Prostate gland (tissue), 2 donors: ENCODE results near the gene DSCAML1. TPM values are rescaled to one million over a fixed set of nuclear protein-coding genes. Genes with fewer than 3 reads are reported as not detected.

Experiments used
- DNase-seq: peaks from one replicate; pipeline ENCODE4 v3.0.0-alpha.2; 2019; ENCODE audit warnings: low spot score
- H3K27ac ChIP-seq, 2 donors: fragments of 200-600 bp; sonication (generic); 2 replicates each; pipeline ENCODE4 v1.5.1; 2017 to 2019
- H3K27me3 ChIP-seq: fragments of 200-600 bp; sonication (generic); replicated peaks from 2 replicates; pipeline ENCODE4 v1.5.1; 2019; ENCODE audit not compliant: insufficient read depth
- H3K36me3 ChIP-seq, 2 donors: fragments of 200-600 bp; sonication (generic); 1 replicate in 1 of 2; 2 replicates in 1 of 2; pipeline versions ENCODE4 v1.5.1 to v1.8.1; 2017 to 2019
- H3K4me1 ChIP-seq: fragments of 200-600 bp; sonication (generic); replicated peaks from 2 replicates; pipeline ENCODE4 v1.5.1; 2019
- H3K4me3 ChIP-seq, 2 donors: fragments of 200-600 bp; sonication (generic); 2 replicates each; pipeline ENCODE4 v1.5.1; 2017 to 2019
- H3K9me3 ChIP-seq: fragments of 200-600 bp; sonication (generic); 2 replicates; pipeline ENCODE4 v1.5.1; 2017
- POLR2A ChIP-seq: fragments of 450-650 bp; IDR thresholded peaks from one replicate; pipeline ENCODE4 v1.6.1; 2016; ENCODE audit warnings: antibody characterized with exemption, mild to moderate bottlenecking
- POLR2AphosphoS5 ChIP-seq: sonication (generic); formaldehyde crosslinking; IDR thresholded peaks from one replicate; pipeline ENCODE4 v1.6.1; 2017; ENCODE audit warnings: antibody characterized with exemption
- WGBS: methylation state at CpG from one replicate; pipeline ENCODE4 v1.1.5; 2018; 5-methylcytosine and 5-hydroxymethylcytosine counted together
- intact Hi-C: fragments of 100-400 bp; cut with DNase I; formaldehyde crosslinking; loops from one replicate; pipeline ENCODE4 v1.14.2; 2022
- total RNA-seq, 2 donors: library from RNA; depleted of rRNA; stranded (reverse); fragments of >200 nt; gene quantifications; one replicate each; pipeline ENCODE4 v1.1.0, GENCODE V29; 2016
- TF ChIP-seq, protein P1 (sequence below), 4 experiments: fragments of 200-600 bp in 2 of 4; fragments of 450-650 bp in 2 of 4; sonication (generic) in 2 of 4; IDR thresholded peaks; 1 replicate in 3 of 4; 2 replicates in 1 of 4; pipeline ENCODE4 v1.5.1; 2016 to 2019; ENCODE audit warnings: antibody characterized with exemption in 4 of 4, mild to moderate bottlenecking in 2 of 4, moderate library complexity in 2 of 4

DSCAML1 gene
- total RNA-seq, 2 donors from 2014 or later = 0.14 to 2.8 TPM

DNA sequence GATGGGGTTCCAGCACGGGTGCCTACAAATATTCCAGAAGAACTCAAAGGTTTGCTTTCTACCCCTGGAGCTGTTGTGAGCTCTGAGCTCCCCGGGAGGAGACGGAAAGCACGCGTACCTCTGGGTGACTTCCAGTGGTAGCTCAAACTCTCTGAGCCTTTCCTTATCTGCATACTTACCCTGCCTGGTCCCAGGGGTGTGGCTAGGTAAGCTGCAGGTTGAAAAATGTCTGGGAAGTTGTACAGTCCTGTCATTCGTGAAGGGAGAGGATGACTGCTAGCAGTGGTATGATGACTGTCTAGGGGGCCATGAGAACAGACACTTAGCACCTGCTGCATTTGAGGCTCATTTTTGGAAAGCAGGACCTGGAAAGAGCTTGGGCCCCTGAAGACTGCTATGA, 111.5 kb downstream of the DSCAML1 start:
- TF ChIP-seq POLR2AphosphoS5 (no peak), POLR2A (no peak)
- TF ChIP-seq, protein P1, sequence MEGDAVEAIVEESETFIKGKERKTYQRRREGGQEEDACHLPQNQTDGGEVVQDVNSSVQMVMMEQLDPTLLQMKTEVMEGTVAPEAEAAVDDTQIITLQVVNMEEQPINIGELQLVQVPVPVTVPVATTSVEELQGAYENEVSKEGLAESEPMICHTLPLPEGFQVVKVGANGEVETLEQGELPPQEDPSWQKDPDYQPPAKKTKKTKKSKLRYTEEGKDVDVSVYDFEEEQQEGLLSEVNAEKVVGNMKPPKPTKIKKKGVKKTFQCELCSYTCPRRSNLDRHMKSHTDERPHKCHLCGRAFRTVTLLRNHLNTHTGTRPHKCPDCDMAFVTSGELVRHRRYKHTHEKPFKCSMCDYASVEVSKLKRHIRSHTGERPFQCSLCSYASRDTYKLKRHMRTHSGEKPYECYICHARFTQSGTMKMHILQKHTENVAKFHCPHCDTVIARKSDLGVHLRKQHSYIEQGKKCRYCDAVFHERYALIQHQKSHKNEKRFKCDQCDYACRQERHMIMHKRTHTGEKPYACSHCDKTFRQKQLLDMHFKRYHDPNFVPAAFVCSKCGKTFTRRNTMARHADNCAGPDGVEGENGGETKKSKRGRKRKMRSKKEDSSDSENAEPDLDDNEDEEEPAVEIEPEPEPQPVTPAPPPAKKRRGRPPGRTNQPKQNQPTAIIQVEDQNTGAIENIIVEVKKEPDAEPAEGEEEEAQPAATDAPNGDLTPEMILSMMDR (IDR thresholded peaks at IDR 0.05) = no peak
- intact Hi-C loops = no loop called here

DNA sequence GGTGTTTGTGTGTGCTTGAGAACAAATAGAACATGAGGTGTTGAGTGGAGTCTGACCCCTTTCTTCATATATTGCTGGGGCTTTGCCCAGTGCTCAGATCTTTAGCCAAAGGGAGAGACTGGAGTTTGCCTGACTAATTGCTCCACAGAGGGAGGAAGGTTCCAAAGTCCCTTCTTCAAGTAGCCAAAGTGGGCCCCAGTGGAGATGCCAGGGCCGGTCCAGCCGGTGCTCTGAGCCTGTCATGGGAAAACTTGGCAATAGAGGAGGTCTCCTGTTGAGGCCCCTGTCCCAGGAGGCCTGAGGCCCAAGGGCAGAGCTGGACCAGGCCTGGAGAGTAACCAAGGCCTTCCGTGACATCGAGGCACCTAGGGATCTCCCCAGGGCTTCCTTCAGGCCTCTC, 112.3 kb downstream of the DSCAML1 start:
- WGBS = 70% methylated on average over 4 of the region's 4 CpGs

More for the DNA sequence above, 111.5 kb downstream of the DSCAML1 start:
- Histone ChIP-seq H3K4me3 (no peak overlapping the region), H3K36me3 (no peaks in the 10 kb centered on the region), H3K27me3 (no peaks in the 10 kb centered on the region), H3K4me1 (no peaks in the 10 kb centered on the region), H3K27ac (no peak overlapping the region), H3K9me3 (no peaks in the 10 kb centered on the region)
- no peak for DNase-seq
- WGBS = 92% methylated on average over 6 of the region's 6 CpGs

DNA sequence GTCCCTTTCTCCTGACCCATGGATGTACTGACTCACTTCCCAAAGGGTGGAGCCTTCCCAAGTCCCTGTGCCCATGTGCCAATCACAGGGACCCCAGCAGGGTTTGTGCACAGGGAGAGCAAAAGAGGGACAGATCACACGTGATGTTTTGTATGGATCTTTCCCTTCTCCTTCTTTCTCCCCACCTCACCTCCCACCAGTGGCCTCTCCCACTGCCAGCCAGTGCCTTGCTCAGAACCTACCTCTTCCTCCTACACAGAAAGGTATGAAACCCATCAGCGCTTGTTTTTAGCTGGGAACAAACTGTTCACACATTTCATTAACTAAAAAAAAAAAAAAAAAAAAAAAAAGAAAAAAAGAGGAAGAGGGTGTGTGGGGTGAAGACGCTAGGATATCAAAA, 112.9 kb downstream of the DSCAML1 start:
- Histone ChIP-seq H3K4me3 (no peak overlapping the region), H3K27me3 (no peaks in the 10 kb centered on the region), H3K27ac (no peak overlapping the region), H3K4me1 (no peaks in the 10 kb centered on the region), H3K9me3 (no peaks in the 10 kb centered on the region), H3K36me3 (no peaks in the 10 kb centered on the region)
- no peak for DNase-seq
- WGBS = 74% methylated on average over 3 of the region's 3 CpGs
- intact Hi-C loops = no loop called here
- TF ChIP-seq POLR2AphosphoS5 = no peak
- TF ChIP-seq, protein P1 (IDR thresholded peaks at IDR 0.05) = no peak
- no peak for TF ChIP-seq POLR2A

More for the DNA sequence above, 112.3 kb downstream of the DSCAML1 start:
- Histone ChIP-seq H3K36me3 (no peaks in the 10 kb centered on the region), H3K4me3 (no peak overlapping the region), H3K9me3 (no peaks in the 10 kb centered on the region), H3K4me1 (no peaks in the 10 kb centered on the region), H3K27me3 (no peaks in the 10 kb centered on the region), H3K27ac (no peak overlapping the region)
- TF ChIP-seq, protein P1 (IDR thresholded peaks at IDR 0.05) = no peak
- no peak for TF ChIP-seq POLR2A
- TF ChIP-seq POLR2AphosphoS5 = no peak
- intact Hi-C loops = no loop called here
- DNase-seq = no peak

DNA sequence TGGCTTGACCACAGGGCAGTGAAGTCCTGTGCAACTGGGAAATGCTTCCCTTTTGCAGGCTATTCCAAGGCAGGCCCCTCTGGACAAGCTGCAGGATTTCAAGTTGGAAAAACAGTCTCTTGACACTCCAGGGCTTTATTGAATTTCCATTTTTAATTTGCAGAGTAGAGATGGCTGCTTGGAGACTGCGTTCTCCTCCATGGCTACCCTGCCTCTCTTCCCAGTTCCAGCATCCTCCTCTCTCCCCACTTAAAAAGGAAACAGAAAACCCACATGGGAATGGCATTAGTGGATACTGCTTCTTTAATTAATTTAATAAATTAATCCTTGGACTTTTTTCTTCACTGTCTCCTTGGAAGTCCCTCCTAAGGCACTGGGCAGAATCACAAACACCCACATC, 115.6 kb downstream of the DSCAML1 start:
- 75% methylated on average over 1 of the region's 1 CpG for WGBS
- no peaks in the 10 kb centered on the region for H3K4me1 ChIP-seq
- no peaks in the 10 kb centered on the region for H3K27me3 ChIP-seq
- no peak overlapping the region for H3K4me3 ChIP-seq
- no peaks in the 10 kb centered on the region for H3K9me3 ChIP-seq
- no peaks in the 10 kb centered on the region for H3K36me3 ChIP-seq
- DNase-seq = no peak
- no peak overlapping the region for H3K27ac ChIP-seq
- intact Hi-C loops = no loop called here
- TF ChIP-seq POLR2A = no peak
- TF ChIP-seq, protein P1 (IDR thresholded peaks at IDR 0.05) = no peak
- no peak for TF ChIP-seq POLR2AphosphoS5

DNA sequence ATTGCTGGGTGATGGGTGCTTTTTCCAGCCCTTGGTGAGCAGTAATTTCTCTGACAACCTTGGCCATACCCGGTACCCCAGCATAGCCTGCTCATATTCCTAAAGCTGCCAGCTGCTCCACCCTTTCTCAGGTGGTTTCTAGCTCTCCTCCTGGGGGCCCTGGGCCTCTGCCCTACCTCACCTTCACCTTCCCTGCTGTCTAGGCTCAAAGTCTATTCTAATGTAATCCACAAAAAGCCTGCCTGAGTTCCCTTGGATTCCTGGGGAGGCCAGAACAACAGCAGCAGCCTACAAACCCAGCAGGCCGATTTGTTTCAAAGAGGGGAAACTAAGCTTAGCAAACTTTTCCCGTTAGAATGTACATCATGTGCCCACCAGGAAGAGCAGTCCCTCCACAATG, 117.6 kb downstream of the DSCAML1 start:
- Histone ChIP-seq H3K4me3 (no peak overlapping the region), H3K36me3 (no peaks in the 10 kb centered on the region), H3K27ac (no peak overlapping the region), H3K9me3 (no peaks in the 10 kb centered on the region), H3K27me3 (peaks cover under 1% of the 10 kb centered on the region), H3K4me1 (no peaks in the 10 kb centered on the region)
- intact Hi-C loops = no loop called here
- TF ChIP-seq POLR2A (no peak), POLR2AphosphoS5 (no peak)
- TF ChIP-seq, protein P1 (IDR thresholded peaks at IDR 0.05) = no peak
- no peak for DNase-seq
- WGBS = 87% methylated on average over 3 of the region's 3 CpGs
